GM12874 (cell line): ENCODE results near the gene SEMA3C.

ENCODE experiments used
- CTCF ChIP-seq: IDR thresholded peaks from 2 replicates; pipeline ENCODE4 v1.5.1; 2011; ENCODE audit warnings: low read depth, mild to moderate bottlenecking, control low read depth, low read length, moderate library complexity; ENCODE audit not compliant: insufficient read depth

The SEMA3C gene

GRCh38 chr7:80783186-80783677 lies 135.6 kb downstream of the SEMA3C start:
- no peak for TF ChIP-seq CTCF

GRCh38 chr7:80781561-80781979 lies 137.3 kb downstream of the SEMA3C start:
- no peak for TF ChIP-seq CTCF

GRCh38 chr7:80781146-80781545 lies 137.7 kb downstream of the SEMA3C start:
- no peak for TF ChIP-seq CTCF

- no peak for TF ChIP-seq CTCF
Measured at GRCh38 chr7:80779456-80779855, 139.4 kb downstream of the SEMA3C start.

GRCh38 chr7:80775897-80776296 lies 143.0 kb downstream of the SEMA3C start:
- TF ChIP-seq CTCF, result no peak

- no peak for TF ChIP-seq CTCF
Measured at GRCh38 chr7:80775482-80775881, 143.4 kb downstream of the SEMA3C start.

GRCh38 chr7:80774843-80775242 lies 144.0 kb downstream of the SEMA3C start:
- no peak for TF ChIP-seq CTCF
